Breast epithelium (tissue), 3 donors: ENCODE data around the gene ELMO1.

Experiments
- CTCF ChIP-seq, 3 donors: fragments of 450-650 bp; IDR thresholded peaks; one replicate each; pipeline ENCODE4 v1.5.1; 2016 to 2017; ENCODE audit warnings: antibody characterized with exemption in 3 of 3, mild to moderate bottlenecking in 3 of 3, moderate library complexity in 3 of 3
- POLR2A ChIP-seq: fragments of 450-650 bp; IDR thresholded peaks from one replicate; pipeline ENCODE4 v1.6.1; 2016; ENCODE audit warnings: antibody characterized with exemption, mild to moderate bottlenecking, moderate library complexity
- POLR2AphosphoS5 ChIP-seq, 3 donors: sonication (generic); formaldehyde crosslinking; IDR thresholded peaks; one replicate each; pipeline ENCODE4 v1.6.1; 2017; ENCODE audit warnings: antibody characterized with exemption in 3 of 3

GRCh38 chr7:37430171-37430570 is 18.5 kb downstream of the ELMO1 start:
- TF ChIP-seq CTCF (IDR thresholded peaks at IDR 0.05) = no peak
- no peak for TF ChIP-seq POLR2A
- no peak for TF ChIP-seq POLR2AphosphoS5 (IDR thresholded peaks at IDR 0.05)
